ENCODE data around the gene ARV1.

GRCh38 chr1:230983811-230984210 lies 4.9 kb downstream of the ARV1 start:
- no peak for TF ChIP-seq CTCF (optimal IDR thresholded peaks at IDR 0.05 in 1 of 3, IDR thresholded peaks at IDR 0.05 in 1 of 3, conservative IDR thresholded peaks at IDR 0.05 in 1 of 3; ENCODE audit: extremely low read depth in 1 of 3, insufficient read depth in 2 of 3, low read length in 3 of 3)
- no peak for TF ChIP-seq EZH2 (IDR thresholded peaks at IDR 0.05; ENCODE audit: low read length)
